Activated B cell treated with CpG ODN at 0.5 μM for 24 hours (primary cell): ENCODE results near the gene FHIT. TPM values are rescaled to one million over a fixed set of nuclear protein-coding genes. Genes with fewer than 3 reads are reported as not detected.

Experiments used
- ATAC-seq: fragments of 200-7000 bp; cut with Tn5 transposase; one replicate; pipeline ENCODE4 v1.10.0; 2021; ENCODE audit warnings: low read depth, mild to moderate bottlenecking, moderate library complexity
- CTCF ChIA-PET: fragments of 350-600 bp; sonication (Branson Sonifier 250); formaldehyde crosslinking; loops from one replicate; lab custom pipeline; 2021; ENCODE audit warnings: antibody characterized with exemption; lab: Charles Lee
- POLR2A ChIA-PET: fragments of 350-600 bp; sonication (Branson Sonifier 250); formaldehyde crosslinking; loops from one replicate; lab custom pipeline; 2021; ENCODE audit warnings: antibody characterized with exemption; lab: Charles Lee
- DNase-seq: peaks from one replicate; pipeline ENCODE4 v3.0.0; 2022
- H3K27ac Mint-ChIP-seq: one replicate; pipeline ENCODE4 v1.8.0; 2020; ENCODE audit warnings: mixed read lengths
- H3K27me3 Mint-ChIP-seq: one replicate; pipeline ENCODE4 v1.8.0; 2021; ENCODE audit warnings: mixed read lengths
- H3K36me3 Mint-ChIP-seq: one replicate; pipeline ENCODE4 v1.8.0; 2021; ENCODE audit warnings: low read depth, mixed read lengths
- H3K4me1 Mint-ChIP-seq: one replicate; pipeline ENCODE4 v1.8.0; 2021; ENCODE audit warnings: mixed read lengths
- H3K4me3 Mint-ChIP-seq: one replicate; pipeline ENCODE4 v1.8.0; 2020; ENCODE audit warnings: mild to moderate bottlenecking, mixed read lengths
- H3K9me3 Mint-ChIP-seq: one replicate; pipeline ENCODE4 v1.8.0; 2020; ENCODE audit warnings: mixed read lengths
- intact Hi-C: fragments of 100-400 bp; cut with micrococcal nuclease; formaldehyde crosslinking; loops from one replicate; pipeline ENCODE4 v1.15.1; 2024
- total RNA-seq: library from RNA; stranded (reverse); gene quantifications from 2 replicates; pipeline ENCODE4 v1.2.3, GENCODE V29; 2022
- TF ChIP-seq, protein P1 (sequence below): fragments of 200-600 bp; IDR thresholded peaks from one replicate; pipeline ENCODE4 v1.8.0; 2022; ENCODE audit warnings: antibody characterized with exemption, mild to moderate bottlenecking

The FHIT gene
- total RNA-seq, 1 donor from 2014 or later = 5.5 TPM

GRCh38 chr3:59733041-59733809, 1518.0 kb downstream of the FHIT start:
- intact Hi-C loops = no loop called here
- TF ChIP-seq, protein P1, sequence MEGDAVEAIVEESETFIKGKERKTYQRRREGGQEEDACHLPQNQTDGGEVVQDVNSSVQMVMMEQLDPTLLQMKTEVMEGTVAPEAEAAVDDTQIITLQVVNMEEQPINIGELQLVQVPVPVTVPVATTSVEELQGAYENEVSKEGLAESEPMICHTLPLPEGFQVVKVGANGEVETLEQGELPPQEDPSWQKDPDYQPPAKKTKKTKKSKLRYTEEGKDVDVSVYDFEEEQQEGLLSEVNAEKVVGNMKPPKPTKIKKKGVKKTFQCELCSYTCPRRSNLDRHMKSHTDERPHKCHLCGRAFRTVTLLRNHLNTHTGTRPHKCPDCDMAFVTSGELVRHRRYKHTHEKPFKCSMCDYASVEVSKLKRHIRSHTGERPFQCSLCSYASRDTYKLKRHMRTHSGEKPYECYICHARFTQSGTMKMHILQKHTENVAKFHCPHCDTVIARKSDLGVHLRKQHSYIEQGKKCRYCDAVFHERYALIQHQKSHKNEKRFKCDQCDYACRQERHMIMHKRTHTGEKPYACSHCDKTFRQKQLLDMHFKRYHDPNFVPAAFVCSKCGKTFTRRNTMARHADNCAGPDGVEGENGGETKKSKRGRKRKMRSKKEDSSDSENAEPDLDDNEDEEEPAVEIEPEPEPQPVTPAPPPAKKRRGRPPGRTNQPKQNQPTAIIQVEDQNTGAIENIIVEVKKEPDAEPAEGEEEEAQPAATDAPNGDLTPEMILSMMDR = no peak
- Mint-ChIP-seq H3K4me1 (peaks cover 10% of the 10 kb centered on the region), H3K4me3 (no peak overlapping the region), H3K27me3 (no peaks in the 10 kb centered on the region), H3K9me3 (no peaks in the 10 kb centered on the region), H3K36me3 (no peaks in the 10 kb centered on the region), H3K27ac (no peak overlapping the region)
- DNase-seq = no peak
- ATAC-seq = no peak
- POLR2A ChIA-PET = no interaction called here
- CTCF ChIA-PET = interaction anchor here (0.6 kb wide), 1 partner anchor 118 kb away, joined by 3 read pairs; no protein-coding TSS in a partner anchor

GRCh38 chr3:59731943-59732342, 1519.3 kb downstream of the FHIT start:
- no peaks in the 10 kb centered on the region for H3K36me3 Mint-ChIP-seq
- no peaks in the 10 kb centered on the region for H3K9me3 Mint-ChIP-seq
- DNase-seq (no peak), ATAC-seq (no peak)
- no peak overlapping the region for H3K27ac Mint-ChIP-seq
- intact Hi-C loops = no loop called here
- no peak overlapping the region for H3K4me3 Mint-ChIP-seq
- H3K27me3 Mint-ChIP-seq = no peaks in the 10 kb centered on the region
- CTCF ChIA-PET = no interaction called here
- H3K4me1 Mint-ChIP-seq = peaks cover 10% of the 10 kb centered on the region
- TF ChIP-seq, protein P1 = no peak
- POLR2A ChIA-PET = no interaction called here

GRCh38 chr3:59730591-59730990, 1520.7 kb downstream of the FHIT start:
- Mint-ChIP-seq H3K36me3 (no peaks in the 10 kb centered on the region), H3K4me3 (no peak overlapping the region), H3K4me1 (peaks cover 10% of the 10 kb centered on the region), H3K9me3 (no peaks in the 10 kb centered on the region), H3K27ac (no peak overlapping the region), H3K27me3 (no peaks in the 10 kb centered on the region)
- ATAC-seq (no peak), DNase-seq (no peak)
- ChIA-PET CTCF (no interaction called here), POLR2A (no interaction called here)
- TF ChIP-seq, protein P1 = no peak
- intact Hi-C loops = no loop called here

- TF ChIP-seq, protein P1 = no peak
- intact Hi-C loops = no loop called here
- Mint-ChIP-seq H3K36me3 (no peaks in the 10 kb centered on the region), H3K9me3 (no peaks in the 10 kb centered on the region), H3K27ac (no peak overlapping the region), H3K4me3 (no peak overlapping the region), H3K4me1 (peaks cover 10% of the 10 kb centered on the region), H3K27me3 (no peaks in the 10 kb centered on the region)
- no peak for ATAC-seq
- no peak for DNase-seq
- ChIA-PET CTCF (no interaction called here), POLR2A (no interaction called here)
Measured at GRCh38 chr3:59728587-59728908, 1522.7 kb downstream of the FHIT start.

DNA sequence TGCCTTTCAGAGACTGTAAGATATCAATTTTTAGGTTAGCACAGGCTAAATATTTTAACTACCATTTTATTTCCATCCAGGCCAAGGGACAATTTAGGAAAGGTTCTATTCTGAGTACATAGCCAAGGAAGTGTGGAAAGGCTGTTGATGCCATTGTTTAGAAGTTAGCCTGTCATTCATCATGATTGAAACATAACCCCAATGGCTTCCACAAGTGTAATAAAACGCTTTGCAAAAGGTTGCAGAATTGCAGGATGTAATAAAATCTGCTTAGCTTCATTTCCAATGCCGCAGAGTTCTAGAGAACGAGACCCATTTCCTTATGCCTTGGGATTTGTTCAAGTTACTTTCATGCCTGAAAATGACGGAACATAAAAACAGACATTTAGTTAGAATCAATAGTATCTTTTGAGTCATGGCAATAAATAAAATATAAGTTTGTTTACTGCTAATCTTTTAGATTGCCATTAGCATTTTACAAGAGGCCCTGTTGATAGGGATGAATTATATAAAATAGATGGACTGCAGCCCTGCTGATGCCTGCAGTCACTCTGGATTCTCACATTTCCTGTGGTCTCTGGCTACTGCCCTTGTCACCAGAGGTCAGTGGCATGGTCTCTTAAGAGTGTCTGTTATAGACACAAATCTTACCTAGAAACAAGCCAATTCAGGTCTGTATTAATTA, 1523.2 kb downstream of the FHIT start:
- Mint-ChIP-seq H3K4me1 (peaks cover 10% of the 10 kb centered on the region), H3K36me3 (no peaks in the 10 kb centered on the region), H3K4me3 (no peak overlapping the region), H3K27ac (no peak overlapping the region), H3K27me3 (no peaks in the 10 kb centered on the region), H3K9me3 (no peaks in the 10 kb centered on the region)
- DNase-seq = no peak
- CTCF ChIA-PET = no interaction called here
- ATAC-seq = no peak
- POLR2A ChIA-PET = no interaction called here
- intact Hi-C loops = no loop called here
- TF ChIP-seq, protein P1 = no peak
